Sigmoid colon (tissue), 4 donors: ENCODE measurements around the gene TLDC2.
"Not testable (repeated sequence)": the region's sequence is repeated elsewhere in the genome, so short reads cannot be mapped to it uniquely, and the experiment has no call there.

ENCODE experiments used
- CTCF ChIP-seq, 4 experiments: fragments of 450-650 bp in 3 of 4; fragments of 200-600 bp in 1 of 4; IDR thresholded peaks; one replicate each; pipeline ENCODE4 v1.5.1; 2016 to 2019; ENCODE audit warnings: antibody characterized with exemption in 4 of 4, mild to moderate bottlenecking in 3 of 4, moderate library complexity in 2 of 4
- POLR2AphosphoS5 ChIP-seq, 4 donors: sonication (generic); formaldehyde crosslinking; IDR thresholded peaks; one replicate each; pipeline ENCODE4 v1.6.1; 2017; ENCODE audit warnings: antibody characterized with exemption in 4 of 4

- TF ChIP-seq POLR2AphosphoS5, CTCF (IDR thresholded peaks at IDR 0.05): not testable (repeated sequence)
These were observed 34.9 kb upstream of the TLDC2 start for GRCh38 chr20:36841030-36841429.
